GM19099 (cell line): Measurements from ENCODE around the gene MPP1.

Experiments used
- POLR2A ChIP-seq: IDR thresholded peaks from 3 replicates; pipeline ENCODE4 v1.6.1; 2011; ENCODE audit warnings: low read depth; ENCODE audit not compliant: insufficient read length; ENCODE audit errors: extremely low read depth

MPP1 gene

GRCh38 chrX:154751203-154751668, 54.0 kb downstream of the MPP1 start:
- no peak for TF ChIP-seq POLR2A

- no peak for TF ChIP-seq POLR2A
Measured at GRCh38 chrX:154750301-154751202, 54.7 kb downstream of the MPP1 start, which contains the start of gene GAB3. GAB3 (minus strand) TSS chrX:154751077; CDS start chrX:154751025, 52 bp downstream.

- TF ChIP-seq POLR2A, result no peak
Measured at GRCh38 chrX:154749856-154750255, 55.4 kb downstream of the MPP1 start.

- no peak for TF ChIP-seq POLR2A
Measured at GRCh38 chrX:154748712-154749339, 56.5 kb downstream of the MPP1 start.

GRCh38 chrX:154742613-154743012, 62.7 kb downstream of the MPP1 start:
- no peak for TF ChIP-seq POLR2A

GRCh38 chrX:154739952-154740465, 65.3 kb downstream of the MPP1 start:
- TF ChIP-seq POLR2A, result no peak

GRCh38 chrX:154738011-154738738, 67.1 kb downstream of the MPP1 start:
- no peak for TF ChIP-seq POLR2A

GRCh38 chrX:154737136-154737535, 68.1 kb downstream of the MPP1 start:
- TF ChIP-seq POLR2A, result no peak

GRCh38 chrX:154735695-154736393, 69.4 kb downstream of the MPP1 start:
- TF ChIP-seq POLR2A, result no peak

GRCh38 chrX:154734061-154734781, 71.1 kb downstream of the MPP1 start:
- no peak for TF ChIP-seq POLR2A

GRCh38 chrX:154733066-154733425, 72.2 kb downstream of the MPP1 start:
- no peak for TF ChIP-seq POLR2A

- no peak for TF ChIP-seq POLR2A
Measured at GRCh38 chrX:154732421-154733065, 72.7 kb downstream of the MPP1 start.

GRCh38 chrX:154731881-154732280, 73.4 kb downstream of the MPP1 start:
- TF ChIP-seq POLR2A, result no peak
